NCI-H2029 (cell line): Measurements from ENCODE around the gene GLDC.
"Not testable (repeated sequence)": the region's sequence is repeated elsewhere in the genome, so short reads cannot be mapped to it uniquely, and the experiment has no call there.

Source experiments
- DNase-seq: peaks from one replicate; lab custom pipeline; 2025; lab: John Stamatoyannopoulos, UW

GLDC gene

DNA sequence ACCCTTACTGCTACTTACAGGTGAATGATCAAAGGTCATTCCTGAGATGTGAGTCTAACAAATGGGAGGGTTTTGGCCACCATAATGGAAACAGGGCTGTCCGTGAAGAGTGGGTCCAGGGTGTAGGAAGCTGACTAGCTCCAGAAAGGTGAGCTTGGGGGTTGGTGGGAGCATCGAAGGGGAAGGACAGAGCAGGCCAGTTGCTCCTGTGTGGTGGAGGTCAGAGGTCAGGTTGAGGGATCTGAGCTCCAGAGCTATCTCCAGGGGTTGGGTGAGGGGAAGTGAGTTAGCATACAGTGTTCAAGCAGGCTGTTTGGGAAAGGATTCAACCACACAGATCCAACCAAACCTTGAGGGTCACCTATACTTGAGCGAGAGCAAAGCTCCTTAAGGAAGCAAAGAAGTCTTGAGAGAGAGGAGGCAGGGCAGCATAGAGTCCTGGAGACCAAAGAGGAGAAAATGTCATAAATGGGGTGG is 18.7 kb upstream of the GLDC start:
- no peak for DNase-seq

DNA sequence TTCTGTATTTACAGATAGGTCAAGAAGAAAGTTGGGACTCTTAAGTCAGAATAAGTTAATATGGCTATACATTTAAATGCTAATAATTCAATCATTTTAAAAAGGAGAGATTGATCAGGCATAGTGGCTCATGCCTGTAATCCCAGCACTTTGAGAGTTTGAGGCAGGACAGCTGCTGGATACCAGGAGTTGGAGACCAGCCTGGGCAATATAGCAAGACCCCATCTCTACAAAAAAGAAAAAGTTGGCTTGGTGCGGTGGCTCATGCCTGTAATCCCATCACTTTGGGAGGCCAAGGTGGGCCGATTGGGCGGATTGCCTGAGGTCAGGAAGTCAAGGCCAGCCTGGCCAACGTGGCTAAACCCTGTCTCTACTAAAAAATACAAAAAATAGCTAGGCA is 15.0 kb upstream of the GLDC start:
- no peak for DNase-seq

DNA sequence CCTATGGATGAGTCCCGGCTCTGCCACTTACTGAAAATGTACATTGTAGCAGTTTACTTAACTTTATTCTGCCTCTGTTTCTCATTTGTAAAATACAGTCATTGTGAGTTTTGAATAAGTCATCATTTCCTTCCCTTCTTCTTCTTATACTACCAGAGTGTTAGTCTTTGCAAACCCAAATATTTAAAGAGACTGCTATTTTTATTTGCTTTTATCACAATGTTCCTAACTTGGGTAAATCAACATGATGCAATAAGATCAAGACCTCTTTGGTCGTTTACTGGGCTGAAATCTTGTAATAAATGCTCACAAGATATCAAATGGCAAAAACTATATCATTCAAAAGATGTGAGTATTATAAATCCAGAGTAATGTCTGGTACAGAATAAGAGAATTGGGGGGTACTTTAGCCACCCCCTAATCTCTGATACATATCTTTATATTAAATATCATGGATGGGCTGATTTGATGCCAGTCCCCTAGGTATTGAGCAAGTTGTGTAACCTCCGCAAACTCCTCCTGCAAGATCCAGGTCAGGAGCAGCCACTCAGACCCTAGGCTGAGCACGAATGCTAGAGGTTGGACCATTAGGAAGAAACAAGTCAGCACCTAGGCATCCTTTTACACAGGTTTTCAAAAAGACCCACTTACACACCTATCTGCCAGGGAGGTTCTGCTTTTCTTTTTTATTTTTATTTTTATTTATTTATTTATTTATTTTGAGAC is 13.3 kb upstream of the GLDC start:
- no peak for DNase-seq

DNA sequence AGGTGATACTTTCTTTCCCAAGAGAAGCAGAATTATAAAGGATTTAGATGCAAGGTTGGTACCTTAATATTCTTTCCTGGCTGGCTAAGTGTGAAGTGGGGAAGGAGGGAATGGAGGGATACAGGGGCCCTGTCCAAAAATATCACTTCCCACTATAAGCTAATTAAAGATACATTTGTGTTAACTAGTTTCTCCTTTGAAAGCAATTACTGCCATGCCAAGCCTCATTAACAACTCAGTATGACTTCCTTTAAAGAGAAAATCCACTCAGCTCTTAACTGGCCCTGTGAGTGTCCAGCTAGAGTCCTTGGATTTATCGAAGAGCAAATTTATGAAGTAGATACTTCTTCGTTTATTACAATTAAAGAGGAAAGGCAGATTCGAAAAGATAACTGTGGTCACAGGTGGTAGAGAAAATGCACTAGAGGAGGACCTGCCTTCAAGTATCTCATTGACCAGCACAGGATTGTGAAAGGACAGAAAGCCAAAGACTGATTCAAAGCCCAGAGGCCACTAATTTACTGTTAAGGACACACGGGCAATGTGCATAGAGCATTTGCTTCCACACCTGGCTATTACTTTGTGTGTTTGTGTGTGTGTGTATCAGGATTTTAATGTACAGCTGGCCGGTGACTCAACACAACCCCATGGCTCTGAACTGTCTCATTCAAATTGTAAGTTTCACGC is 11.2 kb upstream of the GLDC start:
- DNase-seq: no peak

DNA sequence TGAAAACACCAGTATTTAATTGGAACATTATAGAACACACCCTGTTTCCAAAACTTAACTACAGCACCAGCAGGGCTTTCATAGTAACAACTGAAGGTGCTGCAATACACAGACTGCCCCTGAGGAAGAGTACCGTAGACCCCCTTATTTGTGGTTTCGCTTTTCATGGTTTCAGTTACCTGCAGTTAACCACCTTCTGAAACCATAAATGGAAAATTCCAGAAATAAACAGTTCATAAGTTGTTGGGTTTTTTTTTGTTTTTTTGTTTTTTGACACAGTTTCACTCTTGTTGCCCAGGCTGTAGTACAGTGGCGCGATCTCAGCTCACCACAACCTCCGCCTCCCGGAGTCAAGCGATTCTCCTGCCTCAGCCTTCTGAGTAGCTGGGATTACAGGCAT is 9.5 kb upstream of the GLDC start:
- DNase-seq: no peak

DNA sequence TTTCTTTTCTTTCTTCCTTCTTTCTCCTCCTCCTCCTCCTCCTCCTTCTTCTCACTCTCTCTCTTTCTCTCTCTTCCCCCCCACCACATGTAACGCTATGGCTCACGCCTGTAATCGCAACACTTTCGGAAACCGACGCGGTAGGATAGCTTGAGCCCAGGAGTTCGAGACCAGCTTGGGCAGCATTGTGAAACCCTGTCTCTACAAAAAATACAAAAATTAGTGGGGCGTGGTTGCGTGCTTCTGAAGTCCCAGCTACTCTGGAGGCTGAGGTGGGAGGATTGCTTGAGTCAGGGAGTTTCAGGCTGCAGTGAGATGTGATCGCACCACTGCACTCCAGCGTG is 736 bp upstream of the GLDC start:
- DNase-seq: no peak

DNA sequence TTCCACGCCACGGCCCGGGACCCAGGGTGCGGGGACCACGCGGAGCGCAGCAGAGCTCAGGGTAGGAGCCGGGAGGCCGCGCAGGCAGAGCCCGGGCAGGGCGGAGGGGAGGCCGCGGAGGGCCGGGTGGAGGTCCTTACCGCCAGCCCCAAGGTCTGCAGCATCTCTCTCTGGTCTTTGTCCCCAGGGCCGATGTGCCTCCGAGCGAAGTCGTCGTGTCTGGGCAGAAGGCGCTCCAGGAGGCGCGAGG is 499 bp downstream of the GLDC start:
- not testable (repeated sequence) for DNase-seq

DNA sequence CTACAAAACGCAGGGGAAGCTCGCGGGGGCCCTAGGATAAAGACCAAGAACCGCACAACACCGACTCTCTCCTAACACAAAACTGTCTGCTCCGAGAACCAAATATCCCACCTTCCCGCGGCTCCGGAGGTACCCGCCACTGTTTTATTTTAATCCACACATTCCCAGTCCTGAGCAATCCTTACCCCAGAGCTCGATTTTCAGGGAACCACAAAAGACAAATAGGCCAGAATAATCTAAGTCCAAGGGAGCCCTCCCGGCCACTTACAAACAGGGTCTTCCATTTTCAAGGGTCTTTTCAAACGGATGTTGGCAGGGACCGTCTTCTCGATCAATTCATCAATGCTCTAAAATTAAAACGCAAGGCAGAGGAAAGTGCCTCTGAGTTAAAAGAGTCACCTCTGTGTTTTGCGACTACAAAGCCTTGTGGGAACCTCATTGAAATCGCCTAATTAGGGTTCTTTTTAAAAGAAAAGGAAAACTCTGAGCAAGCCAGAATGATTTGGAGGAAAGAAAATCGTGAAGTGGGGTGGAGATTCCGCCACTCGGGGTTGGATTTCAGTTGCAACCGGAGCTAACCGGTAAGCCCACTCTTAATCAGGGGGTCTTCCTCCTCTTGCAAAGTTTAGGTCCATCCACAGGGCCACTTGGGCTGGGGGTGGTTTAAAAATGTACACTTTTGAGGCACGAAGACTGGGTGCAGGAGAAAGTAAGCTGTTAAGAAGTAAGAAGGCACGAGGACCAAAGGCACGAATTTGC is 1.0 kb downstream of the GLDC start:
- no peak for DNase-seq

DNA sequence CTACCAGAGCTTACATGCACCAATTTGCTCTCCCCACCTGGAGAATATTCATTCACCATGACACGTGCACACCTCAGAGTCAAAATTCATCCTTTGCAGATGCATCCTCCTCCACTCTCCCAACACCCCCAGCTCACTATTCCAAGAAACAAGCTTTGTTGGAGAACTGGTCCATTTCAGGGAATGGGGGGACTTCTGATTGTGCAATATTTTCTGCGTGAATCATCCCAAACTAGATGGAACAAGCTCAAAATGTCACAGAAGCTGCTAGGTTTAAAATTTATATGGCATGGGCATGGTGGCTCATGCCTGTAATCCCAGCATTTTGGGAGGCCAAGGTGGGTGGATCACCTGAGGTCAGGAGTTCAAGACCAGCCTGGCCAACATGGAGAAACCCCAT is 3.6 kb downstream of the GLDC start:
- no peak for DNase-seq

DNA sequence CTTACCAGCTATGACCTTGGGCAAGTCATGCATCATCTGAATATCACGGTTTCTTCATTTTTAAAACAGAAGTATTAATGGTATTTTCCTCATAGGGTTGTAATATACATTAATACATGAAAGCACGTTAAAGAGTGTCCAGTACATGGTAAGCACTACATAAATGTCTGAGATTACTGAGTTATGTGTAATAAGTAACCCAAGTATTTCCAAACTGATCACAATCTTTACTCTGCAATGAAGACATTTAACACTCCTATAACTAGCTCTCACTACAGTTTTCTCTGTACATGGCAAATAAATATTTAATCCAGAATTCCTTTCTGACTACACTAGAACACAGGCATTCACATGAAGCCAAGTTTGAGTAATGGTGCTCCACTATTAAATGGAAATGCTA is 4.0 kb downstream of the GLDC start:
- DNase-seq: no peak

DNA sequence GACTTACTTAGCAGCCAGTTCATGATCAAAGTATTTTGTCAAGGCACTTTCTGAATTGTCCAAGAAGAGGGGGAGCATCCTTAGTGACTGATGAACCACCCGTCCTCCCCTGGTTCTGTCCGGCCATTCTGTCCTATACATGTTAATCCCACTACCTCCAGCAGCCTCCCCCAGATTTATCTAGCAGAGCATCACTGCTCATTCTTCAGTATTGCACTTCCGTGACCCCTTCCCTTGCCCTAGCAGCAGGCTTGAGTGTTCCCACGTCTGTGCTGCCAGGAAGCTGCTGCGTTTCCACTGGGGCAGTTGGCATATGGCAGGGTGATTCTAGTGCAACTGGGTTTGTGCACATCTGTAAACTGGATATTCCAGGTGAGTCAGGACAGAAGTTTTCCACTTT is 4.5 kb downstream of the GLDC start:
- DNase-seq: no peak

DNA sequence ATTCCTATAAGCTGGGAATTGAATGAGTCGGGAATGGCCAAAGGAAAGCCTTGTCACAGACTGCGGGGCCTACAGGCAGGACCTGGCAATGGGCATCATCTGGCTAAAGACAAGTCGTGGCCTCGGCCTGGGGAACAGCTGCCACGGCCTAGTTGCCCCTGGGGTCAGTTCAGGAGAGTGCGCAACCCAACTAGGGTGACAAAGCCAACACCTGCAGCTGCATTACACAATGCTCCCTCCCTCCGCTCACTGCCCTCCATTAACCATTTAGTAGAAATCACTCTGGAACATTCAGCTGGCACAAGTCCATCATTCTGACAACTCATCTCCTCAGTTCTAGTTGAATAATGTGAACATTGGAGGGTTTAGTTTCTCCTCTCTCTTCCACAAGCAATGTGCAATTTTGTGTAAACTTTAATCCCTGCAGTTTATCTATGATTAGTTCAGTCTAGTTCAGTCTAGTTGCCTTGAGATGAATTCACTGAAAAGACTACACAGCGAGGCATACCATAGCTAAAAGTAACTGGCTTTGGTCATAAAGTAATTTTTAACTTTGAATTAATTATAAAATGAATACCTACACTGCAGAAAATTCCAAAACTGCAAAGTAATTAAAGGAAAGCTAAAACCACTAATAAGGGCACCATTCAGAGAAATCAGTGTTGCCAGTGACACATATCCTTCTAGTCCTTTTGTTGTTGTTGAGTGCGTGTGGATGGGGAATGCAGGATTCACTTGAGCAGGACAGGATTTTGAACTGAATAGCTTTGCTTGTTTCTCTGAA is 5.1 kb downstream of the GLDC start:
- no peak for DNase-seq

DNA sequence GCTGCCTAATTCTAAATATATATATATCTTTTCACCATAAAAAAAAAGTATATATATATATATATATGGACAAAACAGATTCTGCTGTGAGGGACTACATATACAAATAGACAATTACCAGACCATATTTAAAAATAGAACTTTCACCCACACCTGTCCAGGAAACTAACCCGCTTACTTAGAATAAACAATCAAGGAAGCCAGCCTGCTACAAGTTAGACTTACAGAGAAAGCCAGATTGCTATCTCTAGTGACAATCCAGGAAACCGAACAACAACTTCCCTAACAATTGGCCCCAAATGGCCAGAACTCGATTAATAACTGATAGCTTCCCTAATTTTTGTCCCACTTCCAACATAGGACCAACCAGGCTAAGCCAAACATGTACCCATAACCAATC is 5.9 kb downstream of the GLDC start:
- no peak for DNase-seq

DNA sequence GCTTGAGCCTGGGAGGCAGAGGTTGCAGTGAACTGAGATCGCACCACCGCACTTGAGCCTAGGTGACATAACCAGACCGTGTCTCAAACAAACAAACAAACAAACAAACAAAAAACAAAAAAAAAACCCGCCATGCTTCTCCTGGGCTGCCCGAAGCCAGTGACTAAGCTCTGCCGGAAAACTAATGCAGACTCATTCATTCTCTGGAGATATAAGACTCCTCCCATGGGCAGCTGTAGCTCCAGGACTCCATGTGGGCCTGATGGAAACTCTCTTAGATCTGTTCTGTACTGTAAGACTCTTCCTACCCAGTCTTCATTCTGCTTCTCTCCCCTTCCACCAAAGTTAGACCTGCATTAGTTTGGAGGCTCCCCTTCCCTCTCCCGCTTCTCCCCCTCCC is 11.1 kb downstream of the GLDC start:
- DNase-seq: no peak

DNA sequence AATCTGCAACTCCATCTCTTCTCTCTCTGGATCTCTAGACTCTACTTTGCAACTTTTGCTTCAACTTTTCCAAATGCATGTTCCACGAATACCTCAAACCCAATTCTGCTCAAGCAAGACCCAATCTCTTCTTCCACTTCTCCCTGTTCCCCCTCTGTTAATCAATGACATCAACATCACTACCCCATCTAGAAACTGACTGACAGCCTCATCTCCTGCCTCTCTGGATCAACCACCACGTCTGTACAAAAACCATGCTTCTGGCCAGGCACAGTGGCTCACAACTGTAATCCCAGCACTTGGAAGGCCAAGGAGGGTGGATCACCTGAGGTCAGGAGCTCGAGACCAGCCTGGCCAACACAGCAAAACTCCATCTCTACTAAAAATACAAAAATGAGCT is 12.2 kb downstream of the GLDC start:
- no peak for DNase-seq

DNA sequence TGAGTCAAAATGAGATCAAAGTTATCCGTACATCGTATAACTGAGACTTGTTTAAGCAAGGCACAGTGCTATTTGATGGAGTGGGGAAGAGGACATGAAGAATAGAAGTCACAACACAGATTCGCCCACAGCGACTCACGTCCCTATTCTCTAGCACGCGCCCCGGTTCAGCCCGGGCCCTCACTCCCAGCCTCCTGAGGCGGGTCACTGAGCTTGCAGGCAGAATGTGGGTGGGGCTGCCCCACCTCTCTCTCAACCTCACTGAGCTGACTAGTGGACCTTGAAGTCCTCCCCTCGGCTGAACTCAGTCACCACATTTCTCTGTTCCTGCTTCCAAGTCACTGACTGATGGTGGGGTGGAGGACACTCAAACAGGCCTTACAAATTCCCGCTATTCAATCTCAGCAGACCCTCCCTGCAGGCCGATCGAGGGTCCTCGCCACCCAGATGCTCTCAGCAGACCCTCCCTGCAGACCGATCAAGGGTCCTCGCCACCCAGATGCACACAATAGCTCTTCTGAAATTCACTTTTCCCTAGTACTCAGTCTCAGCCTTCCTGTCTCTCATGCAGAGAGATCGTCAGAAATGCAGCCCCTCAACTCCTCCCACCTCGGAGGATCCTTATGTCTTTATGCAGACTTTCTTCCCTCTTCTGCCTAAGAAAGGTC is 12.9 kb downstream of the GLDC start:
- DNase-seq: no peak

DNA sequence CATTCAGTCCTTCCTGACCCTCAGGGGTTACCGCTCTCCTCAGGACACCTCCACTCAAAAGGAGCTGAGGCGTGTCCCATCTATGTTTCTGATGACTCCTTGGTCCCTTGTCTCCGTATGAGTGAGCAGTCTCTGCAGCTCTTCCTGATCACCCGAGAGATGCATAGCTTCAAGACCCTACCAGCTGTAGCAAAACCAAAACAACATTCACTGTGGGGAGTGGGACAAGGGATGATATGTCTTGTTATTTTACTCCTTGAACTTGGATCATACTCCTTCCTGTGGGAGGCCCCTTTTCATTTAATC is 14.4 kb downstream of the GLDC start:
- no peak for DNase-seq

DNA sequence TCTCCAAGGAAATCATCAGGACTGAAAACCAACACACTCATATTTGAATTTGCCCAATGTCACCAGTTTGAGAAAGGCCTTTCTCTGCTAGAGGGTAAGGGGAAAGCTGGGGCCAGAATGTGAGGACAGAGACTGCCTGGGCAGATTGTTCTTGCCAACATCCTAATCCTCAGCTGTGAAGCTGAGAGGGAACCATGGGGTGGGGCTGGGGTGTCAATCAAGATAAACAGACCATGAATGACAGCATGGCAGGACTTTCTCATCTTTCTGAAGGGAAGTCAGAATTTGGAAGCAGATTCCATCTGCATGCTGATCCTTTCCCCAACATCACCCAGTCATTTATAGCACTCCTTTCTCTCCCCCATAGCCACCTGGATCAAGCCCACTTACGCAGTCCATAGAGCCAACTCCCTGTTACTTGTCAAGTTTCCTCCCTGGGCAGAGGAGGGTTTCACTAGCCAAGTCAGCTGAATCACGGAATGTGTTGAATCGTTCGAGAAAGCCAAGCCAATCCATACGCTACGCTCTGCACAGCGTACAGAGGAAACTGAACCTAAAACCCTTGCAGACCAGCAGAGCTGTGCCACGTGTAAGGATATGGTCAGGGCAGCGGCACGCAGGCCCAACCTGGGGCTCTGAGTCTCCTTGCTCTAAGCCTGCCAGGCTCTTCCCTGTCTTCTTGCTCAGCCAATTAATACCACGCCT is 14.9 kb downstream of the GLDC start:
- DNase-seq: no peak

DNA sequence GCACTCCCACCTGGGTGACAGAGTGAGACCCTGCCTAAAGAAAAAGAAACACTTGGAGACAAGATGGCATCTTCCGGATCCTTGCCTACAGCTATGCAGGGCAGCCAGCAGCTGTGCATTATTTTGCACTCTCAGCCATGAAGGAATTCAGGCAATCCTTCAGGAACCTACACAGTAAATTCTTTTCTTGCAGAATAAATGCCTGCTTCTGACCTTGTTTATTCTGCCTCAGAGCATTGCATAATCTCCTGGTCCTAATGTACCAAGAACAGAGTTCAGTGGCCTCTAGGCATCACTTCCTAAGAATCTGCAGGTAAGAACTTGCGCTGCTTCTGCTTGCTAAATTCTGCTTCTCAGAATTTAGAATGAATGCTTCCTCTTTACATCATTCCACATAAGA is 16.8 kb downstream of the GLDC start:
- DNase-seq: no peak

DNA sequence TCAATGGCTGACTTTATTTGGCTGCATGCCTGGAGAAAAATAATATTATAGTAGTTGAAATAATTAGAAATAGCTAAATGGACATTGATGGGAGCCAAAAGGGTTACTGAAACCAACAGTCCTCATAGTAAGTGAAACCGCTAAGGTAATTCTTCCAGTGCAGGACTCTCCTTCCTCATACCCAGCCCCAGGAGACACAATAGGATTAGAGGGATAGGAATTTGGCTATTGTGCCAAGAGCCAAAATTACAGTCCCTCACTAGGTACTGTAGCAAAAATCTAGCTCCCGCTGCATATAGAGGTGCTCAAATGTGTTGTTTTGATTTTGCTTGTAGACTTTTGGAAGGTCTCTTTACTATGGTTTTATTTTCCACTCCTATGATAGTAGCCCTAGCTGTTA is 20.2 kb downstream of the GLDC start:
- DNase-seq: no peak

DNA sequence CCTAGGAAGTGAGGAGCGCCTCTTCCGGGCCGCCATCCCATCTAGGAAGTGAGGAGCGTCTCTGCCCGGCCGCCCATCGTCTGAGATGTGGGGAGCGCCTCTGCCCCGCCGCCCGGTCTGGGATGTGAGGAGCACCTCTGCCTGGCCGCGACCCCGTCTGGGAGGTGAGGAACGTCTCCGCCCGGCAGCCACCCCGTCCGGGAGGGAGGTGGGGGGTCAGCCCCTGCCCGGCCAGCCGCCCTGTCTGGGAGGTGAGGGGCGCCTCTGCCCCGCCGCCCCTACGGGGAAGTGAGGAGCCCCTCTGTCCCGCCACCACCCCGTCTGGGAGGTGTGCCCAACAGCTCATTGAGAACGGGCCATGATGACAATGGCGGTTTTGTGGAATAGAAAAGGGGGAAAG is 22.7 kb downstream of the GLDC start:
- DNase-seq: not testable (repeated sequence)

DNA sequence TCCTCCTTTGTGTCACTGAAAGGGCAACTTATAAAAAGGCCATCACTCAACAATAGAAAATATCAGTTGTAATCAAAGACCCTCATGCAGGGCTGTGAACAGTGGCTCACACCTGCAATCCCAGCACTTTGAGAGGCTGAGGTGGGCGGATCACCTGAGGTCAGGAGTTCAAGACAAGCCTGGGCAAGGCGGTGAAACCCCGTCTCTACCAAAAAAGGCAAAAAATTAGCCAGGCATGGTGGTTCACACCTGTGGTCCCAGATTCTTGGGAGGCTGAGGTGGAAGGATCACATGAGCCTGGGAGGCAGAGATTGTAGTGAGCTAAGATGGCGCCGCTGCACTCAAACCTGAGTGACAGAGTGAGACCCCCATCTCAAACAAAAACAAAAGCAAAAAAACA is 24.7 kb downstream of the GLDC start:
- DNase-seq: no peak
